Esophagus muscularis mucosa (tissue), 3 donors: ENCODE results near the gene PNKP.

Source experiments
- POLR2A ChIP-seq: fragments of 450-650 bp; IDR thresholded peaks from one replicate; pipeline ENCODE4 v1.6.1; 2017; ENCODE audit warnings: antibody characterized with exemption, moderate library complexity, mild to moderate bottlenecking, low read depth
- POLR2AphosphoS5 ChIP-seq, 2 donors: sonication (generic); formaldehyde crosslinking; IDR thresholded peaks; one replicate each; pipeline ENCODE4 v1.6.1; 2017; ENCODE audit warnings: antibody characterized with exemption in 2 of 2
- TF ChIP-seq, protein P1 (sequence below), 3 experiments: fragments of 200-600 bp in 2 of 3; fragments of 450-650 bp in 1 of 3; sonication (generic) in 2 of 3; IDR thresholded peaks; one replicate each; pipeline ENCODE4 v1.5.1; 2017 to 2019; ENCODE audit warnings: antibody characterized with exemption in 3 of 3, mild to moderate bottlenecking in 2 of 3, moderate library complexity in 1 of 3

DNA sequence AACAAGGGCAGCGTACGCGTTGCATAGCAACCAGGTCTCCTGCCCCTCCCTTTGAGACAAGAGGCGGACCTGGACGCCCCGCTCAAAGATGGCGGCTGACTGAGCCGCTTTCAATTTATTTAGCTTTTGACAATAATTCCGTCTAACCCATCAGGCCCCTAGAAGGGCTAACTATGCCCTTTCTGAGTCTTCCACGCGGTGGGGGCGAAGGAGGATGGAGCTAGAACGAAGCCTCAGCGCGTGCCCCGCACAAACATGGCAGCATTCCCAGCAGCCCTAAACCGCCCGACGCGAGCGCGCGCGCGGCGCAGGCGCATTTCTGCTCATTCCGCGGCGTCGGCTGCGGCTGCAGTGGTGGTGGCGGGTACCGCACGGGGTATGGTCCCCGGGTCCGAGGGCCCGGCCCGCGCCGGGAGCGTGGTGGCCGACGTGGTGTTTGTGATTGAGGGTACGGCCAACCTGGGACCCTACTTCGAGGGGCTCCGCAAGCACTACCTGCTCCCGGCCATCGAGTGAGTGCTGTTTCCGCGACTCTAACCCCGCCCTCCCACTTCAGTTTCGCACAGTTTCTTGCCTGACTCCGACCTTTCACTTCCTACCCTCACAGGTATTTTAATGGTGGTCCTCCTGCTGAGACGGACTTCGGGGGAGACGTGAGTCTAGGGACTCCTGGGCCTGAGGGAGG is 49.3 kb downstream of the PNKP start, which contains the start of gene MED25:
- TF ChIP-seq, protein P1, sequence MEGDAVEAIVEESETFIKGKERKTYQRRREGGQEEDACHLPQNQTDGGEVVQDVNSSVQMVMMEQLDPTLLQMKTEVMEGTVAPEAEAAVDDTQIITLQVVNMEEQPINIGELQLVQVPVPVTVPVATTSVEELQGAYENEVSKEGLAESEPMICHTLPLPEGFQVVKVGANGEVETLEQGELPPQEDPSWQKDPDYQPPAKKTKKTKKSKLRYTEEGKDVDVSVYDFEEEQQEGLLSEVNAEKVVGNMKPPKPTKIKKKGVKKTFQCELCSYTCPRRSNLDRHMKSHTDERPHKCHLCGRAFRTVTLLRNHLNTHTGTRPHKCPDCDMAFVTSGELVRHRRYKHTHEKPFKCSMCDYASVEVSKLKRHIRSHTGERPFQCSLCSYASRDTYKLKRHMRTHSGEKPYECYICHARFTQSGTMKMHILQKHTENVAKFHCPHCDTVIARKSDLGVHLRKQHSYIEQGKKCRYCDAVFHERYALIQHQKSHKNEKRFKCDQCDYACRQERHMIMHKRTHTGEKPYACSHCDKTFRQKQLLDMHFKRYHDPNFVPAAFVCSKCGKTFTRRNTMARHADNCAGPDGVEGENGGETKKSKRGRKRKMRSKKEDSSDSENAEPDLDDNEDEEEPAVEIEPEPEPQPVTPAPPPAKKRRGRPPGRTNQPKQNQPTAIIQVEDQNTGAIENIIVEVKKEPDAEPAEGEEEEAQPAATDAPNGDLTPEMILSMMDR (IDR thresholded peaks at IDR 0.05) = peak; percentile 23 to 51 (median 50)
- TF ChIP-seq POLR2A (peak; percentile 55), POLR2AphosphoS5 (IDR thresholded peaks at IDR 0.05) (peak; percentile 87 to 89)
